ENCODE results near the gene TIMM29. TPM values are rescaled to one million over a fixed set of nuclear protein-coding genes. Genes with fewer than 3 reads are reported as not detected.
A peak's percentile ranks its signal among the peaks of the same experiment; 100 is the strongest.
"Not testable (repeated sequence)": the region's sequence is repeated elsewhere in the genome, so short reads cannot be mapped to it uniquely, and the experiment has no call there.

Gene TIMM29
- total RNA-seq, 1 experiment from 2014 or later: 34.7 TPM

GRCh38 chr19:10936661-10937084, 8.1 kb downstream of the TIMM29 start:
- peak; percentile 73 for DNase-seq (ENCODE audit: low read depth)

GRCh38 chr19:10941649-10942048, 13.0 kb downstream of the TIMM29 start:
- not testable (repeated sequence) for DNase-seq (ENCODE audit: low read depth)

GRCh38 chr19:10943412-10943811, 14.8 kb downstream of the TIMM29 start:
- not testable (repeated sequence) for DNase-seq (ENCODE audit: low read depth)

- no peak for DNase-seq (ENCODE audit: low read depth)
Measured at GRCh38 chr19:10945264-10945663, 16.7 kb downstream of the TIMM29 start.

GRCh38 chr19:10946958-10947657, 18.5 kb downstream of the TIMM29 start:
- no peak for DNase-seq (ENCODE audit: low read depth)

GRCh38 chr19:10952809-10953208, 24.2 kb downstream of the TIMM29 start:
- no peak for DNase-seq (ENCODE audit: low read depth)

- DNase-seq (ENCODE audit: low read depth): not testable (repeated sequence)
Measured at GRCh38 chr19:10959277-10959968, 30.8 kb downstream of the TIMM29 start.

GRCh38 chr19:10960314-10961072, 31.9 kb downstream of the TIMM29 start, which contains the start of gene SMARCA4:
TSS of gene SMARCA4 (plus strand) at chr19:10961030. CDS start at chr19:10984152, 23,122 bp downstream.
- DNase-seq (ENCODE audit: low read depth): peak; percentile 95

GRCh38 chr19:10961073-10961860, 32.7 kb downstream of the TIMM29 start:
- peak; percentile 33 for DNase-seq (ENCODE audit: low read depth)

- no peak for DNase-seq (ENCODE audit: low read depth)
Measured at GRCh38 chr19:10962863-10963262, 34.3 kb downstream of the TIMM29 start.

GRCh38 chr19:10963865-10964264, 35.3 kb downstream of the TIMM29 start:
- no peak for DNase-seq (ENCODE audit: low read depth)

GRCh38 chr19:10964903-10965302, 36.3 kb downstream of the TIMM29 start:
- DNase-seq (ENCODE audit: low read depth): no peak

- DNase-seq (ENCODE audit: low read depth): peak; percentile 37
Measured at GRCh38 chr19:10965398-10965797, 36.8 kb downstream of the TIMM29 start.

- no peak for DNase-seq (ENCODE audit: low read depth)
Measured at GRCh38 chr19:10966809-10967208, 38.2 kb downstream of the TIMM29 start.

- DNase-seq (ENCODE audit: low read depth): no peak
Measured at GRCh38 chr19:10968527-10969135, 40.0 kb downstream of the TIMM29 start.

- no peak for DNase-seq (ENCODE audit: low read depth)
Measured at GRCh38 chr19:10971107-10971726, 42.6 kb downstream of the TIMM29 start.

GRCh38 chr19:10975374-10976130, 46.9 kb downstream of the TIMM29 start:
- DNase-seq (ENCODE audit: low read depth): peak; percentile 15

- DNase-seq (ENCODE audit: low read depth): no peak
Measured at GRCh38 chr19:10976131-10976892, 47.7 kb downstream of the TIMM29 start.

GRCh38 chr19:10977742-10978092, 49.1 kb downstream of the TIMM29 start:
- no peak for DNase-seq (ENCODE audit: low read depth)

Measured in LHCN-M2 (cell line).